Keratinocyte (primary cell): Measurements from ENCODE around the gene PPEF2.

Experiments
- CTCF ChIP-seq, 3 experiments: IDR thresholded peaks in 1 of 3; conservative IDR thresholded peaks in 1 of 3; optimal IDR thresholded peaks in 1 of 3; 2 replicates in 2 of 3; 3 replicates in 1 of 3; pipeline versions ENCODE3 to v1.5.1; 2011; ENCODE audit warnings: low read length in 3 of 3, mild to moderate bottlenecking in 3 of 3, moderate library complexity in 2 of 3, control low read depth in 1 of 3, inconsistent platforms in 1 of 3; ENCODE audit not compliant: insufficient read depth in 2 of 3; ENCODE audit errors: extremely low read depth in 1 of 3
- EZH2 ChIP-seq: IDR thresholded peaks from one replicate; pipeline ENCODE4 v1.6.1; 2012; ENCODE audit warnings: inconsistent platforms, mild to moderate bottlenecking, low read length, moderate library complexity

DNA sequence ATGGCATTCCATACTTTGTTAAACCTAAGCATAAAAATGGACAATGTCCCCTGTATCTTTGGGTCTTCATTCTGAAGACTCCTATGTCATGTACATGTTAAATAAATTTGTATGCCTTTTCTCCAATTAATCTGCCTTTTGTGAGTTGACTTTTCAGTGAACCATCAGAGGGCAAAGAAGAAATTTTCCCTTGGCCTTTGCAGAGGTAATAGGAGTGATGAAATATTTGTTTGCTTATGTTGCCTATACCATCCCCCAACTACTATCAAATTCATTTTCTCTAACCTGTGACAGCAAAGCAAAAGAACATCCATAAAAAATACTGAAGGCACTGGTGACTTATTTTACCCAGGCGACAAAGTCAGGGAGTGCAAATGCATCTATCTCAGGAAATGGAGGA, 20.3 kb upstream of the PPEF2 start:
- no peak for TF ChIP-seq CTCF (optimal IDR thresholded peaks at IDR 0.05 in 1 of 3, IDR thresholded peaks at IDR 0.05 in 1 of 3, conservative IDR thresholded peaks at IDR 0.05 in 1 of 3; ENCODE audit: extremely low read depth in 1 of 3, insufficient read depth in 2 of 3, low read length in 3 of 3)
- TF ChIP-seq EZH2 = no peak
